Activated T-cell treated with anti-CD3 and anti-CD28 coated beads, Interleukin-2, amount 50 U/mL, for 48 hours (primary cell): Measurements from ENCODE around the gene PRKAB1.
"Not testable (repeated sequence)": the region's sequence is repeated elsewhere in the genome, so short reads cannot be mapped to it uniquely, and the experiment has no call there.

Source experiments
- DNase-seq, 2 experiments: peaks; one replicate each; pipeline ENCODE4 v3.0.0-alpha.2; 2020

Gene PRKAB1

DNA sequence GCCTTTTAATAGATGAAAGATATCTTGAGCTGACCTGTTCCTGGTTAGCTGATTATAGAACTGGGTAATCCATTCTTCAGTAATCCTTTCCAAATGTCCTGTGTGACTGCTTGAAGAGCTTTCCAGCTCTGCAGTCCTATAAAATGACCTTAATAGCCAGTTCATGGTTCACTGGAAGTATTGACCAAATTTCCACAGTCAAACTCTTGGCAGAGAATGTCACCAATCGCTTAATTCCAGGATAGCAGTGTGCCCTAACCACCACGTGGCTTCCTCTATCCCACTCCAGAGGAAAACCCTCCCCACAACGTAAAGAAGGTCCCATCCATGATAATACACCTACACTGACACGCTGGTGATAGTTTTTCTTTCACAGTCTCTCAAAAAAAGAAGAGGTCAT is 17.4 kb downstream of the PRKAB1 start:
- no peak for DNase-seq

DNA sequence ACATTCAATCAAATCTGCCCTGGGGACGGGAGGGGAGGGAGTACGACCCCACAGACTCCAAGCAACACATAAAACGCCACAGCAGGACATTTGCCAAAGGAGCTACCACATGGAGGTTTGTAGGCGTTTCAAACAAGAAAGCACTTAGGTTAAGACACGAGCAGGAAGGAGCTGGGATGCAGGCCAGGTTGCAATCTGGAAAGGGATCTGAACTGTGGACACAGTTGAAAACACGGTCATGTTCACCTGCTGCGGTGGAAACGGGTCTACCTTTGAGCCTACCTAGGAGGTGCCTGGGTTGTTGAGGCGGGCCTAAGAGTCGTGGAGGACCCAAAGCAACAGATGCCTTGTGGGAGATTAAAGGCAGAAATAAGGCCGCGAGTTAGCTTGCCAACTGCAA is 18.4 kb downstream of the PRKAB1 start:
- DNase-seq: no peak

DNA sequence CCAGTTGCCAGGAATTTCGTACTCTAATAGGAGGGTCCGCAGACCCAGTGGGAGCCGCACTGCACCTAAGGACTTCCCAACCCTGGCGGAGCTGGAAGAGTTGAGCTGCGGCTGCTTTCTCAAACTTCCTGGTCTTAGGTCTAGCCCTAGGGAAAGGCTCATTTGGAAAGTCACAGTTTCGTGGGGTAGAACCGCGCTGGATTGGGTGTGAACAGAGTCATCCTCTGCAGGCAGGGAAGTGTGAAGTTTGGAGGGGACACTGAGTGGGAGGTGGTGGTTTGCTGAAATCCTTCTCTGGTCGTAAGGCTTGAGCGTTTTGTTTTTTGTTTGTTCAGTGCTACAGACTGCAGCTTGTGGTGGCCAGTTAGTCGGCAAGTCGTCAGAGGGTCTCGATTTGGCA is 18.8 kb downstream of the PRKAB1 start:
- DNase-seq: no peak

- no peak for DNase-seq
These were observed 19.5 kb downstream of the PRKAB1 start for GRCh38 chr12:119687406-119687805.

DNA sequence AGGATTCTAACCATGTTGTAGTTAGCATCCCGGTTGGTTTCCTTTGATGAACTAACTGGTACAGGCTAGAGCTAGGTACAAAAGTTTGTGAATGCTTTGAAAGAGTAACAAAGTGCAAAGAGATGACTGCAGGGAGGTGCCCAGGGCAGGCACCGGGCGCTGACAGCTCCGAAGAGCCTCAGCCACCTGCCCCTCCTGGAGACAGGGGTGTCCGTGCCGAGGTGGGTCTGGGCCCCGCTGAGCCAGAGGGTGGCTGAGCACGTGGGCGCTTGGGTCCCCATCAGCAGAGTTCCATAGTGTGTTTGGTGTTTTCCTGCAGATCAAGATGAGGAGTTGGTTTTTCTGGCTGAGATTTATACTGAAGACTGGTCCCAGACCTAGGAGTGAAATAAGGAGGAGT is 19.9 kb downstream of the PRKAB1 start:
- DNase-seq: no peak

GRCh38 chr12:119689935-119690500 is 22.1 kb downstream of the PRKAB1 start:
- DNase-seq: no peak

GRCh38 chr12:119691202-119691810 is 23.4 kb downstream of the PRKAB1 start:
- DNase-seq: no peak

DNA sequence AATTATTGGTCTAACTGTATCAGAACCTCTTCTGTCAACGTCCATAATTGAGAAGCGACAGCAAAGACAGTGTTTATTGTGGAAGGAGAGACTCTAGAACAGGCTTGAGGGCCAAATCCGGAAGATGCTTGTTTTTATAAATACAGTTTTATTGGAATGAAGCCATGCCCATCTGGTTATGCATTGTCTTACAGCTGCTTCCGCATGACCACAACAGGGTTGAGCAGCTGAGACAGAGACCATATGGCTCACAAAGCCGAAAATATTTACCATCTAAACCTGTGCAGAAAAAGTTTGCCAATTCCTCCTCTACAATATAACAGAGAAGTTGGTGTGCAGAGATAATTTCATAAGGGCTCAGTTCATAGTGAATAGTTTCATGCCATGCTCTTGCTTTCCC is 24.5 kb downstream of the PRKAB1 start:
- DNase-seq: no peak

- DNase-seq: no peak
These were observed 25.1 kb downstream of the PRKAB1 start for GRCh38 chr12:119692997-119693396.

- no peak for DNase-seq
These were observed 25.6 kb downstream of the PRKAB1 start for GRCh38 chr12:119693511-119693910.

GRCh38 chr12:119694111-119694510 is 26.2 kb downstream of the PRKAB1 start:
- DNase-seq: no peak

DNA sequence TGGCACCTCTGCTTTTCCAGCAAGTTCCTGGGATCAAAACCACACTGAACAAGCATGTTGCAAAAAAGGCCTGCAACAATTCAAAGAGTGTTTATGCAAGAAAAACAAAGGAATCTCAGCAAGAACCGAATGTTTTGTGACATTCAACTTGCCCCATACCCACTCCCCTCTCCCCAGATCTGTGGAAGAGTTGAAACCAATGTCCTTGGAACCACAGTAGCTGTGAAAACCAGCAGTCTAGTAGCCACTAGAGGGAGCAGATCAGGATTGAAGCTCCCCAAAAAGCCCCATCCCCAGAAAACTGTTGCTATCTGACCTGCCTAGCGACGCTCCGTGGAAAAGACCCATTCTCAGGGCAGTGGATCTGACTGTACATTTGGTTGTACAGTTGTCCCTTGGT is 27.1 kb downstream of the PRKAB1 start:
- no peak for DNase-seq

DNA sequence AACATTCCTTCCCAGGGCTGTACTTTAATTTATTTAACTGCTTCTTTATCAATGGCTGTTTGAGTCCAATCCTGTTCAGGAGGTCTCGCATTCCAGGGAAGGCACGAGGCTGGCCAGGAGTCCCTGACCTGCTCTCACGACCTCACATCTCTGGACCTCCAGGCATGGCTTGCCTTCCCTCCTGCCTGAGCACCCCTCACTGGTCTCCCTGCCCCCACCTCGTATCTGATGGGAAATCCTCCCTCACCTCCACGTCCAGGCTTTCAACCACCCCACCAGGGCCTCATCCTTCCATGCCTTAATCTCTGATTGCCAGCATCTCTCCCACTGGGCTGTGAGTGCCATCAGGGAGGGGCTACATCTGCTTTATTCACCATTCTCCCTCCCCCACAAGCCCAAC is 29.0 kb downstream of the PRKAB1 start:
- DNase-seq: no peak

DNA sequence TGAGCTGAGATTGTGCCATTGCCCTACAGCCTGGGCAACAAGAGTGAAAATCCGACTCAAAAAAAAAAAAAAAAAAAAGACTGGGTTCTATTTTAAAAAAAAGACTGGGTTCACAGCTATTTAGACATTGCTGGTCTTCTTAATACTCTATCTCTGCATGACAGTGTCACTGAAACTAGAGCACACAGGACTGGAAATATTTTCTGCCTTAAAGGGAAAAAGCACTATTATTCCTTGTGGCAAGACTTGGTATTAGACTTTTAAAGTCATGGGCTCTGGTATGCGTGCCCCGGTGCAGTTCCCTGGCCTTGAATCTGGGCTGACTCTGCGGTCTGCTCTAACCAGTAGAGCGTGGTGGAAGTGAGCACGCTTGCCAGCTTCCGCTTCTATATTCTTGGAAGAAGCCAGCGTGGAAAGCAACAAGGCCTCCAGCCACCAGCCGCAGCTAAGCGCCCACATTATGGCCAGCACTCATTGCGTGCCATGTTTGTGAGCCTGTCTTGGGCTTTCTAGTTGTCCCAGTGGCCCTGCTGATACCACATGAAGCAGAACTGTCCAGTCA is 31.3 kb downstream of the PRKAB1 start:
- DNase-seq: no peak

GRCh38 chr12:119700078-119700477 is 32.1 kb downstream of the PRKAB1 start:
- no peak for DNase-seq

DNA sequence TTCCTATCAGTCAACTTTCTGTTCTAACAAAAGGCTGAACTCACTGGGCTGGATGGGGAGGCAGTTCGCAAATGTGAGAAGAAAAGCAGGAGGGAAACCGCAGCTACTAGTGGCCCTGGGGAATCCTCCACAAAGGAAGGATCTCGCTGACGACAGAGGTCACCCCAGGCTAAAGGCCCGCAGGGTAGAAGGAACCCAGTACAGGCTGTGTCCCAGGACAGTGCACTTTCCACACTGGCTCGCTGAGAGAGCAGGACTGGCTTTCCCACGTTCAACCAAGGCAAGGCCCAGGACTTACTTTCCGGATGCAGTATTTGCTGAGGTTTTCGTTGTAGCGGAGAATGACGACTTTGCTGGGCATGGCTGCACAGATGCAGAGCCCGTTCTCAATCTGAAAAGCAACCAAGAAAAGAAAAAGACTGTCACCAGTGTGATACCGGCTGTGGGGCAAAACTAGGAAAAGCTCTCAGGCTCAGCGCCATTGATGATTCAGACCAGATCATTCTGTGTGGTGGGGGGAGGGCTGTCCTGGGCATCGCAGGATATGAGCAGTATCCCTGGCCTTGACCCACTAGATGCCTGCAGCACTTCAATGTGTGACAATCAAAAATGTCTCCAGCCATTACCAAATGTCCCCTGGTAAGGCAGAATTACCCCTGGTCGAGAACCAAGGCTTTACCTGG is 36.3 kb downstream of the PRKAB1 start:
- DNase-seq: no peak

DNA sequence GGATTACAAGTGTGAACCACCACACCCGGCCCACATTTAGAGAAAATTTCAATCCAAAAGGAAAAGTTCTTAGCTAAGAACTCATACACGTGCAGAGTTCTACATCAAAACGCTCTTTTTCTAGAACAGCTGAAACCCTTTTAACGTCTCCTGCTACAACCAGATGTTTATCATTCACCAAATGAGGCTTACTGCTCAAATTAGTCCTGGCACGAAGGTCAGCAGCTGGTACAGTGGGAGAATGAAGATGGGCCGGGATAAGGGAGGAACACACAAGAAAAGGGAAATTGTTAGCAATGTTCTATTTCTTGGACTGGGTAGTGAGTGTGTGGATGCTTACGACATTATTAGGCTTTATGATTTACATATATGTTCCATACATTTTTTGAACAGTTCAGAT is 37.2 kb downstream of the PRKAB1 start:
- no peak for DNase-seq

DNA sequence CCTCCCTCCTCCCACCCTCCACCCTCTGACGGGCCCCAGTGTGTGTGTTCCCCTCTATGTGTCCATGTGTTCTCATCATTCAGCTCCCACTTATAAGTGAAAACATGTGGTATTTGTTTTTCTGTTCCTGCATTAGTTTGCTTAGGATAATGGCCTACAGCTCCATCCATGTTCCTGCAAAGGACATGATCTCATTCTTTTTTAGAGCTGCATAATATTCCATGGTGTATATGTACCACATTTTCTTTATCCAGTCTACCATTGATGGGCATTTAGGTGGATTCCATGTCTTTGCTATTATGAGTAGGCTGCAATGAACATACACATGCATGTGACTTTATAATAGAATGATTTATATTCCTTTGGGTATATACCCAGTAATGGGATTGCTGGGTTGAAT is 38.5 kb downstream of the PRKAB1 start:
- not testable (repeated sequence) for DNase-seq

DNA sequence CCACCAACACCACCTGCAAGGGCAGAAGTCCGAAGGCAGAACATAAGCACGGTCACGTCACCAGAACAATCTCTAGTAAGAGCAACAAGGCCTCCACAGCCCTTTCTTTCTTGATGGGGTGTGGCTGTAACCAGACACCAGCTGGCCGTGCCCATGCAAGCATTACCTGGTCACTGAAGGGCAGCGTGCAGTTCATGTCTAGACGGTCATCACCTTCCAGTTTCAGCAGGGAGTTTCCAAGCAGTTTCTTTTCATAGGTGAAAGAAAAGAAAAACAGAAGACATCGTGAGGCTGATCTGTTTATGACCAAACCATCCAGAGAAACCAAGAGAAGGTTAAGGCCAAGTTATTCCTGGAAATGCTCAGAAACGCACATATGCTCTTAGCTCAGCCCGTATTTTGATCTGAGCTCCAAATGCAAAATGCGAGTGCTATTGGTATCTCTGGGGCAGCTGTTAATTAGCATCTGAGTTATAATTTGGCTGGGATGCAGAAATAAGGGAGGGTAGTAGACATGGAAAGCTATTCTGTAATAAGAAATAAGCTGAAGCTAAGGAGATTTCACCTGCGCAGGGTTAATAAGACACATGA is 42.5 kb downstream of the PRKAB1 start:
- DNase-seq: no peak

GRCh38 chr12:119710965-119711551 is 43.1 kb downstream of the PRKAB1 start:
- DNase-seq: no peak

DNA sequence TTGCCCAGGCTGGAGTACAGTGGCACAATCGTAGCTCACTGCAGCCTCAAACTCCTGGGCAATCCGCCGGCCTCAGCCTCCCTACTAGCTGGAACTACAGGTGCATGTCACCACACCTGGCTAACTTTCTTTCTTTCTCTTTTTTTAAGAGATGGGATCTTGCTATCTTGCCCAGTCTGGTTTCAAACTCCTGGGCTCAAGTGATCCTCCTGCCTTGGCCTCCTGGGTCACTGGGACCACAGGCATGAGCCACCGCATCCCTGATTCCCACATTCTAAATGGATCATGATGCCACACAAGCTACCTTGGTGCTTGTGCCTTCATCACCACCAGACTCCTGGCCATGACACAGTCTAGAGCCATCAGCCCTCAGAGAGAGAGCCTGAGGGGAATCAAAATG is 43.8 kb downstream of the PRKAB1 start:
- DNase-seq: no peak

DNA sequence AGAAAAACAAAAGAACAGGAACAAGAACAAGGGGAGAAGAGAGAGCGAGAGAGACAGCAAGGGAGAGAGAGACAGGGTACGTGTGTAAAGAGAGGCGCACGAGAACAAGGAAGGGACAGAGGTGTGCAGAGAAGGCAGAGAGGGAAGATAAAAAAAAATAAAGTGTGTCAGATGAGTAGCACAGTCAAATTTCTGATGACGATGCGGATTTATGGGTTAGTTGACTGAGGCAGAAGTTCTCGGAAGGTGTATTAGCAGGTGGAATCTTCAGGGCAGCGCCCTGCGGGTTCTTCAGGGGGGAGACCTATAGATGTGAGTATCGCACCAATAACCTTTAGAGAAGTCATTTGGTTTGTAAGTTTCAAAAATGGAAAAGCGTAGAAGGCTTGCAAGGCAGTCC is 44.8 kb downstream of the PRKAB1 start:
- DNase-seq: no peak

DNA sequence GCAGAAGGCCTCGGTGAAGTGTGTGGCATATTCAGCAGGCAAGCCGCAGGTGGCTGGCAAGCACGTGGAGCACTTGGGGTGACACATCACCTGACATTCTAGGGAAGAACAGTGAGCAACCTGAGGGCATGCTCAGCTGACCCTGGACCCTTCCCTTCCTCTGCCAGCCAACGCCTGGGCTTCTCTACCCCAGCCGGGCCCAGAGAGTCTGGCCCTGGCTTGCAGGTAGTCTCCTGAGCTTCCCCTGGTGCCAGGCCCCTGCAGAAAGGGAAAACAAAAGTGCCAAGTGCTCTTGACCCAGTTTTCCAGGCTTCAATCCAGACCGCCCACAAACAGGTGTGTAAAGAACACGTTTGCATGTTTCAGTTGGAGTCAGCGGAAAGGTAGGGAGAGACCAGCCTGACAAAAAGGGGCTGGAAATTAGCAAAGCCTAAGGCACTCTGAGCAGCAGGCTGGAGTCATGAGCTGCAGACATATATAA is 45.7 kb downstream of the PRKAB1 start:
- no peak for DNase-seq
